Neural cell (in vitro differentiated cells): ENCODE data around the gene ZNRF2. TPM values are rescaled to one million over a fixed set of nuclear protein-coding genes. Genes with fewer than 3 reads are reported as not detected.

Experiments used
- H2AFZ ChIP-seq: fragments of 200-600, 300-800 bp; sonication (generic), shearing (Covaris generic); 2 replicates; pipeline ENCODE4 v1.6.0; 2014; ENCODE audit warnings: low read depth, mild to moderate bottlenecking, antibody characterized with exemption, low read length, moderate library complexity
- H3F3A ChIP-seq: fragments of 200-600 bp; shearing (Covaris generic); 2 replicates; pipeline ENCODE4 v1.6.1; 2016; ENCODE audit warnings: mild to moderate bottlenecking, moderate library complexity, mixed read lengths, antibody characterized with exemption, low read length; ENCODE audit not compliant: insufficient read depth, poor library complexity, severe bottlenecking
- H3K27ac ChIP-seq: fragments of 200-600, 300-800 bp; sonication (generic), shearing (Covaris generic); 2 replicates; pipeline ENCODE4 v1.5.1; 2014; ENCODE audit warnings: mild to moderate bottlenecking, low read length, moderate library complexity
- H3K27me3 ChIP-seq: fragments of 300-800, 200-600 bp; sonication (generic), shearing (Covaris generic); 2 replicates; pipeline ENCODE4 v1.6.0; 2014; ENCODE audit warnings: mild to moderate bottlenecking, low read depth, low read length, moderate library complexity; ENCODE audit not compliant: insufficient read depth
- H3K36me3 ChIP-seq: fragments of 300-800, 200-600 bp; sonication (generic), shearing (Covaris generic); 2 replicates; pipeline ENCODE4 v1.5.1; 2014; ENCODE audit warnings: mild to moderate bottlenecking, antibody characterized with exemption, low read length, moderate library complexity; ENCODE audit not compliant: insufficient read depth
- H3K4me2 ChIP-seq: fragments of 300-800, 200-600 bp; sonication (generic), shearing (Covaris generic); 2 replicates; pipeline ENCODE4 v1.6.0; 2014; ENCODE audit warnings: mild to moderate bottlenecking, low read length
- H3K4me3 ChIP-seq: fragments of 300-800, 200-600 bp; sonication (generic), shearing (Covaris generic); 2 replicates; pipeline ENCODE4 v1.5.1; 2014; ENCODE audit warnings: mild to moderate bottlenecking, low read length, moderate library complexity
- H3K79me2 ChIP-seq: fragments of 200-600 bp; shearing (Covaris generic); replicated peaks from 2 replicates; pipeline ENCODE4 v1.6.0; 2014; ENCODE audit warnings: mild to moderate bottlenecking, low read length, moderate library complexity; ENCODE audit not compliant: insufficient read depth
- H3K9ac ChIP-seq: fragments of 300-800, 200-600 bp; sonication (generic), shearing (Covaris generic); 2 replicates; pipeline ENCODE4 v1.6.1; 2016; ENCODE audit warnings: mild to moderate bottlenecking, low read length, mixed read lengths
- H3K9me2 ChIP-seq: fragments of 200-600 bp; shearing (Covaris generic); 2 replicates; pipeline ENCODE4 v1.6.1; 2016; ENCODE audit warnings: mild to moderate bottlenecking, low read length, mixed read lengths; ENCODE audit not compliant: insufficient read depth
- H3K9me3 ChIP-seq: fragments of 200-600, 300-800 bp; sonication (generic), shearing (Covaris generic); 2 replicates; pipeline ENCODE4 v1.6.1; 2016; ENCODE audit warnings: mild to moderate bottlenecking, mixed run types, low read length, moderate library complexity, mixed read lengths
- H4K20me1 ChIP-seq: fragments of 200-600 bp; shearing (Covaris generic); 2 replicates; pipeline ENCODE4 v1.6.1; 2016; ENCODE audit warnings: mild to moderate bottlenecking, mixed run types; ENCODE audit not compliant: insufficient read depth
- CTCF ChIP-seq: fragments of 450-650 bp; IDR thresholded peaks from 2 replicates; pipeline ENCODE4 v1.5.1; 2014; ENCODE audit warnings: antibody characterized with exemption, mild to moderate bottlenecking, moderate library complexity; ENCODE audit not compliant: poor library complexity, severe bottlenecking
- EP300 ChIP-seq: fragments of 450-650 bp; conservative IDR thresholded peaks from 2 replicates; pipeline ENCODE4 v1.6.1; 2014; ENCODE audit warnings: antibody characterized with exemption, mild to moderate bottlenecking, moderate library complexity; ENCODE audit not compliant: poor library complexity, severe bottlenecking
- EZH2 ChIP-seq: fragments of 200-600, 300-800 bp; shearing (Covaris generic), sonication (generic); IDR thresholded peaks from 2 replicates; pipeline ENCODE4 v1.6.1; 2014; ENCODE audit warnings: antibody characterized with exemption, low read length, borderline replicate concordance, mild to moderate bottlenecking; ENCODE audit not compliant: insufficient read depth, poor library complexity, severe bottlenecking
- MXI1 ChIP-seq: fragments of 450-650 bp; conservative IDR thresholded peaks from 2 replicates; pipeline ENCODE4 v1.6.1; 2014; ENCODE audit warnings: antibody characterized with exemption, mild to moderate bottlenecking; ENCODE audit not compliant: poor library complexity, severe bottlenecking
- POLR2AphosphoS5 ChIP-seq: IDR thresholded peaks from 2 replicates; pipeline ENCODE4 v1.6.1; 2012
- RAD21 ChIP-seq: fragments of 450-650 bp; conservative IDR thresholded peaks from 2 replicates; pipeline ENCODE4 v1.6.1; 2014; ENCODE audit warnings: antibody characterized with exemption, mild to moderate bottlenecking, moderate library complexity
- REST ChIP-seq: IDR thresholded peaks from 2 replicates; pipeline ENCODE4 v1.6.1; 2012; ENCODE audit warnings: borderline replicate concordance
- SMC3 ChIP-seq: fragments of 450-650 bp; conservative IDR thresholded peaks from 2 replicates; pipeline ENCODE4 v1.6.1; 2014; ENCODE audit warnings: antibody characterized with exemption, mild to moderate bottlenecking, moderate library complexity; ENCODE audit not compliant: poor library complexity
- TAF1 ChIP-seq: IDR thresholded peaks from 2 replicates; pipeline ENCODE4 v1.6.1; 2012; ENCODE audit warnings: low read depth
- polyA plus RNA-seq: library from polyadenylated mRNA; depleted of rRNA; stranded (reverse); fragments of >200 nt; gene quantifications from 2 replicates; pipeline ENCODE4 v1.2.3, GENCODE V29; 2014

ZNRF2 gene
- polyA plus RNA-seq, 1 donor from 2014 or later, result 12.2 TPM

- Histone ChIP-seq H3K36me3 (no peaks in the 10 kb centered on the region), H3K4me2 (no peak overlapping the region), H3K9me2 (no peaks in the 10 kb centered on the region), H3K4me3 (no peak overlapping the region), H3K27me3 (no peaks in the 10 kb centered on the region), H3F3A (no peaks in the 10 kb centered on the region), H3K9me3 (no peaks in the 10 kb centered on the region), H4K20me1 (no peaks in the 10 kb centered on the region), H3K79me2 (no peaks in the 10 kb centered on the region), H3K27ac (no peak overlapping the region), H3K9ac (no peak overlapping the region), H2AFZ (no peak overlapping the region)
- TF ChIP-seq MXI1 (no peak), EP300 (no peak), CTCF (no peak), EZH2 (no peak)
Observed at GRCh38 chr7:30364773-30365172, 80.4 kb downstream of the ZNRF2 start.

- Histone ChIP-seq H4K20me1 (no peaks in the 10 kb centered on the region), H3K4me3 (no peak overlapping the region), H3K4me2 (no peak overlapping the region), H3K9me3 (no peaks in the 10 kb centered on the region), H2AFZ (no peak overlapping the region), H3K27me3 (no peaks in the 10 kb centered on the region), H3K9me2 (no peaks in the 10 kb centered on the region), H3F3A (no peaks in the 10 kb centered on the region), H3K27ac (no peak overlapping the region), H3K9ac (no peak overlapping the region), H3K79me2 (no peaks in the 10 kb centered on the region), H3K36me3 (no peaks in the 10 kb centered on the region)
- TF ChIP-seq SMC3 (no peak), CTCF (no peak)
Observed at GRCh38 chr7:30365621-30366020, 81.2 kb downstream of the ZNRF2 start.

- no peaks in the 10 kb centered on the region for H3K9me3 ChIP-seq
- H2AFZ ChIP-seq, result no peak overlapping the region
- no peaks in the 10 kb centered on the region for H4K20me1 ChIP-seq
- H3K9me2 ChIP-seq, result no peaks in the 10 kb centered on the region
- H3K4me3 ChIP-seq, result no peak overlapping the region
- no peaks in the 10 kb centered on the region for H3K27me3 ChIP-seq
- H3K36me3 ChIP-seq, result no peaks in the 10 kb centered on the region
- H3K4me2 ChIP-seq, result no peak overlapping the region
- no peak for TF ChIP-seq EP300
- no peak for TF ChIP-seq EZH2
- TF ChIP-seq SMC3, result no peak
- TF ChIP-seq CTCF, result no peak
- no peak for TF ChIP-seq TAF1
- no peak for TF ChIP-seq POLR2AphosphoS5
- no peak for TF ChIP-seq MXI1
- no peak for TF ChIP-seq RAD21
- no peak for TF ChIP-seq REST
- no peak overlapping the region for H3K9ac ChIP-seq
- H3K79me2 ChIP-seq, result no peaks in the 10 kb centered on the region
- H3F3A ChIP-seq, result no peaks in the 10 kb centered on the region
- no peak overlapping the region for H3K27ac ChIP-seq
Observed at GRCh38 chr7:30366606-30367005, 82.2 kb downstream of the ZNRF2 start.
